Coronary artery (tissue), 2 donors: ENCODE data around the gene C2orf80.
"Not testable (repeated sequence)": the region's sequence is repeated elsewhere in the genome, so short reads cannot be mapped to it uniquely, and the experiment has no call there.

ENCODE experiments used
- DNase-seq: peaks from one replicate; pipeline ENCODE4 v3.0.0-alpha.2; 2017; ENCODE audit warnings: low spot score
- H3K27ac ChIP-seq, 2 donors: fragments of 200-600 bp; sonication (generic); one replicate each; pipeline ENCODE4 v1.5.1; 2016 to 2019
- H3K4me3 ChIP-seq: fragments of 200-600 bp; sonication (generic); 2 replicates; pipeline ENCODE4 v1.5.1; 2016; ENCODE audit warnings: mild to moderate bottlenecking, moderate library complexity
- CTCF ChIP-seq: fragments of 200-600 bp; sonication (generic); IDR thresholded peaks from one replicate; pipeline ENCODE4 v1.5.1; 2019; ENCODE audit warnings: antibody characterized with exemption

C2orf80 gene

GRCh38 chr2:208147008-208147407 lies 42.8 kb downstream of the C2orf80 start:
- TF ChIP-seq CTCF: no peak

GRCh38 chr2:208146006-208146405 lies 43.8 kb downstream of the C2orf80 start, which contains the start of gene CRYGB:
Gene CRYGB (minus strand): TSS chr2:208146158. CDS start chr2:208146120, 38 bp downstream.
- Histone ChIP-seq H3K4me3 (no peak within 1 kb of the TSS), H3K27ac (no peak within 1 kb of the TSS)
- no peak for DNase-seq
- TF ChIP-seq CTCF: no peak

More at GRCh38 chr2:208147008-208147407, 42.8 kb downstream of the C2orf80 start:
- no peak for DNase-seq
- H3K27ac ChIP-seq: no peak overlapping the region
- no peak overlapping the region for H3K4me3 ChIP-seq

- no peak for TF ChIP-seq CTCF
- no peak overlapping the region for H3K4me3 ChIP-seq
- DNase-seq: no peak
- no peak overlapping the region for H3K27ac ChIP-seq
Observed at GRCh38 chr2:208142925-208143799, 46.7 kb downstream of the C2orf80 start.

GRCh38 chr2:208142240-208142924 lies 47.4 kb downstream of the C2orf80 start:
- no peak for TF ChIP-seq CTCF
- no peak overlapping the region for H3K27ac ChIP-seq
- no peak overlapping the region for H3K4me3 ChIP-seq
- DNase-seq: no peak

- Histone ChIP-seq H3K4me3 (no peak overlapping the region), H3K27ac (no peak overlapping the region)
- DNase-seq: no peak
- no peak for TF ChIP-seq CTCF
Observed at GRCh38 chr2:208139447-208139846, 50.4 kb downstream of the C2orf80 start.

GRCh38 chr2:208138334-208138733 lies 51.5 kb downstream of the C2orf80 start:
- not testable (repeated sequence) for H3K4me3 ChIP-seq, DNase-seq, H3K27ac ChIP-seq

GRCh38 chr2:208136716-208137094 lies 53.1 kb downstream of the C2orf80 start:
- no peak for TF ChIP-seq CTCF
- no peak for DNase-seq
- no peak overlapping the region for H3K27ac ChIP-seq
- H3K4me3 ChIP-seq: no peak overlapping the region
